Tibial nerve (tissue), 3 donors: Measurements from ENCODE around the gene GORASP2.

Source experiments
- POLR2A ChIP-seq, 2 donors: fragments of 450-650 bp; IDR thresholded peaks; one replicate each; pipeline ENCODE4 v1.6.1; 2017; ENCODE audit warnings: antibody characterized with exemption in 2 of 2, mild to moderate bottlenecking in 2 of 2, moderate library complexity in 2 of 2
- TF ChIP-seq, protein P1 (sequence below), 5 experiments: fragments of 200-600 bp in 3 of 5; fragments of 450-650 bp in 2 of 5; sonication (generic) in 3 of 5; IDR thresholded peaks; one replicate each; pipeline ENCODE4 v1.5.1; 2016 to 2019; ENCODE audit warnings: antibody characterized with exemption in 5 of 5, mild to moderate bottlenecking in 3 of 5, moderate library complexity in 2 of 5

- TF ChIP-seq, protein P1, sequence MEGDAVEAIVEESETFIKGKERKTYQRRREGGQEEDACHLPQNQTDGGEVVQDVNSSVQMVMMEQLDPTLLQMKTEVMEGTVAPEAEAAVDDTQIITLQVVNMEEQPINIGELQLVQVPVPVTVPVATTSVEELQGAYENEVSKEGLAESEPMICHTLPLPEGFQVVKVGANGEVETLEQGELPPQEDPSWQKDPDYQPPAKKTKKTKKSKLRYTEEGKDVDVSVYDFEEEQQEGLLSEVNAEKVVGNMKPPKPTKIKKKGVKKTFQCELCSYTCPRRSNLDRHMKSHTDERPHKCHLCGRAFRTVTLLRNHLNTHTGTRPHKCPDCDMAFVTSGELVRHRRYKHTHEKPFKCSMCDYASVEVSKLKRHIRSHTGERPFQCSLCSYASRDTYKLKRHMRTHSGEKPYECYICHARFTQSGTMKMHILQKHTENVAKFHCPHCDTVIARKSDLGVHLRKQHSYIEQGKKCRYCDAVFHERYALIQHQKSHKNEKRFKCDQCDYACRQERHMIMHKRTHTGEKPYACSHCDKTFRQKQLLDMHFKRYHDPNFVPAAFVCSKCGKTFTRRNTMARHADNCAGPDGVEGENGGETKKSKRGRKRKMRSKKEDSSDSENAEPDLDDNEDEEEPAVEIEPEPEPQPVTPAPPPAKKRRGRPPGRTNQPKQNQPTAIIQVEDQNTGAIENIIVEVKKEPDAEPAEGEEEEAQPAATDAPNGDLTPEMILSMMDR (IDR thresholded peaks at IDR 0.05) = no peak
- TF ChIP-seq POLR2A (IDR thresholded peaks at IDR 0.05) = no peak
These were observed 11.0 kb downstream of the GORASP2 start for GRCh38 chr2:170940066-170940465.
